ENCODE measurements around the gene THOC5.

Gene THOC5

GRCh38 chr22:29518427-29518826 lies 35.1 kb downstream of the THOC5 start:
- H3K14ac ChIP-seq (ENCODE audit: low read length in 2 of 2), result no peak overlapping the region
- H2AFZ ChIP-seq (ENCODE audit: low read depth, low read length), result no peak overlapping the region
- no peak overlapping the region for H3K23ac ChIP-seq (ENCODE audit: low read length in 2 of 2)
- peaks cover 19% of the 10 kb centered on the region for H3K79me1 ChIP-seq (replicated peaks; ENCODE audit: low read length, poor library complexity, severe bottlenecking)
- no peak overlapping the region for H3K18ac ChIP-seq (ENCODE audit: low read depth in 1 of 2, low read length in 2 of 2)
- H3K36me3 ChIP-seq (ENCODE audit: control insufficient read depth in 1 of 2, insufficient read depth in 2 of 2, low read depth in 1 of 2, low read length in 2 of 2), result peaks cover 65 to 72% of the 10 kb centered on the region in 2 experiments
- WGBS, result 98% methylated on average over 5 of the region's 5 CpGs
- H3K27me3 ChIP-seq (ENCODE audit: control insufficient read depth in 1 of 2, insufficient read depth in 1 of 2, low read length in 2 of 2), result no peaks in the 10 kb centered on the region
- no peaks in the 10 kb centered on the region for H3K4me1 ChIP-seq (ENCODE audit: control insufficient read depth, insufficient read depth, low read depth, low read length)
- no peak overlapping the region for H3K4me2 ChIP-seq (ENCODE audit: low read length, poor library complexity, severe bottlenecking)
- H3K9me3 ChIP-seq (ENCODE audit: control insufficient read depth, low read length), result no peaks in the 10 kb centered on the region
- no peak overlapping the region for H4K91ac ChIP-seq (ENCODE audit: low read length)
- DNase-seq, result no peak
- H2BK120ac ChIP-seq (ENCODE audit: low read depth, low read length), result no peak overlapping the region
- no peak overlapping the region for H2BK15ac ChIP-seq (ENCODE audit: low read depth, poor library complexity, severe bottlenecking)
- H3K4me3 ChIP-seq (ENCODE audit: insufficient read depth in 1 of 2, low read depth in 1 of 2, low read length in 2 of 2), result no peak overlapping the region
- H2AK5ac ChIP-seq (ENCODE audit: low read length, severe bottlenecking), result no peak overlapping the region
- no peak overlapping the region for H3K27ac ChIP-seq (ENCODE audit: low read length, poor library complexity, severe bottlenecking)
- no peak overlapping the region for H2BK5ac ChIP-seq (ENCODE audit: low read depth, low read length, poor library complexity, severe bottlenecking)
- no peak overlapping the region for H3K4ac ChIP-seq (ENCODE audit: low read depth in 1 of 2, low read length in 2 of 2)
- no peak overlapping the region for H4K8ac ChIP-seq (ENCODE audit: low read length)
- no peak overlapping the region for H3K9ac ChIP-seq (ENCODE audit: low read length)
- H2BK12ac ChIP-seq (ENCODE audit: low read length in 2 of 2), result no peak overlapping the region

GRCh38 chr22:29517215-29517908 lies 36.2 kb downstream of the THOC5 start:
- Histone ChIP-seq H2BK5ac (ENCODE audit: low read depth, low read length, poor library complexity, severe bottlenecking) (no peak overlapping the region), H4K8ac (ENCODE audit: low read length) (no peak overlapping the region)
- WGBS, result 97% methylated on average over 5 of the region's 5 CpGs

GRCh38 chr22:29512031-29512430 lies 41.5 kb downstream of the THOC5 start:
- Histone ChIP-seq H3K9ac (ENCODE audit: low read length) (no peak overlapping the region), H3K4ac (ENCODE audit: low read depth in 1 of 2, low read length in 2 of 2) (no peak overlapping the region), H3K27ac (ENCODE audit: low read length, poor library complexity, severe bottlenecking) (no peak overlapping the region), H2BK5ac (ENCODE audit: low read depth, low read length, poor library complexity, severe bottlenecking) (no peak overlapping the region), H3K4me1 (ENCODE audit: control insufficient read depth, insufficient read depth, low read depth, low read length) (no peaks in the 10 kb centered on the region), H3K27me3 (ENCODE audit: control insufficient read depth in 1 of 2, insufficient read depth in 1 of 2, low read length in 2 of 2) (no peaks in the 10 kb centered on the region), H3K14ac (ENCODE audit: low read length in 2 of 2) (no peak overlapping the region), H3K79me1 (replicated peaks; ENCODE audit: low read length, poor library complexity, severe bottlenecking) (peaks cover 16% of the 10 kb centered on the region), H4K91ac (ENCODE audit: low read length) (peak overlapping the region; percentile 16), H3K18ac (ENCODE audit: low read depth in 1 of 2, low read length in 2 of 2) (no peak overlapping the region), H3K4me3 (ENCODE audit: insufficient read depth in 1 of 2, low read depth in 1 of 2, low read length in 2 of 2) (no peak overlapping the region), H2BK120ac (ENCODE audit: low read depth, low read length) (no peak overlapping the region), H2AFZ (ENCODE audit: low read depth, low read length) (no peak overlapping the region), H3K23ac (ENCODE audit: low read length in 2 of 2) (no peak overlapping the region), H2AK5ac (ENCODE audit: low read length, severe bottlenecking) (no peak overlapping the region), H3K4me2 (ENCODE audit: low read length, poor library complexity, severe bottlenecking) (no peak overlapping the region), H3K36me3 (ENCODE audit: control insufficient read depth in 1 of 2, insufficient read depth in 2 of 2, low read depth in 1 of 2, low read length in 2 of 2) (peaks cover 75 to 84% of the 10 kb centered on the region in 2 experiments), H2BK15ac (ENCODE audit: low read depth, poor library complexity, severe bottlenecking) (no peak overlapping the region), H4K8ac (ENCODE audit: low read length) (no peak overlapping the region), H2BK12ac (ENCODE audit: low read length in 2 of 2) (no peak overlapping the region), H3K9me3 (ENCODE audit: control insufficient read depth, low read length) (no peaks in the 10 kb centered on the region)
- 58% methylated on average over 3 of the region's 4 CpGs for WGBS
- no peak for DNase-seq

More at GRCh38 chr22:29517215-29517908, 36.2 kb downstream of the THOC5 start:
- H3K14ac ChIP-seq (ENCODE audit: low read length in 2 of 2), result no peak overlapping the region
- H2BK12ac ChIP-seq (ENCODE audit: low read length in 2 of 2), result no peak overlapping the region
- H3K27ac ChIP-seq (ENCODE audit: low read length, poor library complexity, severe bottlenecking), result no peak overlapping the region
- no peaks in the 10 kb centered on the region for H3K9me3 ChIP-seq (ENCODE audit: control insufficient read depth, low read length)
- H2AK5ac ChIP-seq (ENCODE audit: low read length, severe bottlenecking), result no peak overlapping the region
- H3K27me3 ChIP-seq (ENCODE audit: control insufficient read depth in 1 of 2, insufficient read depth in 1 of 2, low read length in 2 of 2), result no peaks in the 10 kb centered on the region
- H3K36me3 ChIP-seq (ENCODE audit: control insufficient read depth in 1 of 2, insufficient read depth in 2 of 2, low read depth in 1 of 2, low read length in 2 of 2), result peaks cover 67 to 77% of the 10 kb centered on the region in 2 experiments
- H3K9ac ChIP-seq (ENCODE audit: low read length), result no peak overlapping the region
- no peak for DNase-seq
- H2BK15ac ChIP-seq (ENCODE audit: low read depth, poor library complexity, severe bottlenecking), result no peak overlapping the region
- H4K91ac ChIP-seq (ENCODE audit: low read length), result no peak overlapping the region
- H3K4ac ChIP-seq (ENCODE audit: low read depth in 1 of 2, low read length in 2 of 2), result no peak overlapping the region
- no peak overlapping the region for H2BK120ac ChIP-seq (ENCODE audit: low read depth, low read length)
- no peak overlapping the region for H3K18ac ChIP-seq (ENCODE audit: low read depth in 1 of 2, low read length in 2 of 2)
- H3K4me2 ChIP-seq (ENCODE audit: low read length, poor library complexity, severe bottlenecking), result no peak overlapping the region
- H3K79me1 ChIP-seq (replicated peaks; ENCODE audit: low read length, poor library complexity, severe bottlenecking), result peaks cover 17% of the 10 kb centered on the region
- no peak overlapping the region for H3K23ac ChIP-seq (ENCODE audit: low read length in 2 of 2)
- no peak overlapping the region for H3K4me3 ChIP-seq (ENCODE audit: insufficient read depth in 1 of 2, low read depth in 1 of 2, low read length in 2 of 2)
- no peak overlapping the region for H2AFZ ChIP-seq (ENCODE audit: low read depth, low read length)
- H3K4me1 ChIP-seq (ENCODE audit: control insufficient read depth, insufficient read depth, low read depth, low read length), result no peaks in the 10 kb centered on the region

- no peak overlapping the region for H3K27ac ChIP-seq (ENCODE audit: low read length, poor library complexity, severe bottlenecking)
- H3K9me3 ChIP-seq (ENCODE audit: control insufficient read depth, low read length), result no peaks in the 10 kb centered on the region
- no peak overlapping the region for H2BK15ac ChIP-seq (ENCODE audit: low read depth, poor library complexity, severe bottlenecking)
- no peaks in the 10 kb centered on the region for H3K27me3 ChIP-seq (ENCODE audit: control insufficient read depth in 1 of 2, insufficient read depth in 1 of 2, low read length in 2 of 2)
- H3K4ac ChIP-seq (ENCODE audit: low read depth in 1 of 2, low read length in 2 of 2), result no peak overlapping the region
- no peak for DNase-seq
- no peak overlapping the region for H3K4me2 ChIP-seq (ENCODE audit: low read length, poor library complexity, severe bottlenecking)
- H2BK120ac ChIP-seq (ENCODE audit: low read depth, low read length), result no peak overlapping the region
- no peak overlapping the region for H3K4me3 ChIP-seq (ENCODE audit: insufficient read depth in 1 of 2, low read depth in 1 of 2, low read length in 2 of 2)
- H3K9ac ChIP-seq (ENCODE audit: low read length), result no peak overlapping the region
- no peak overlapping the region for H4K8ac ChIP-seq (ENCODE audit: low read length)
- H3K4me1 ChIP-seq (ENCODE audit: control insufficient read depth, insufficient read depth, low read depth, low read length), result no peaks in the 10 kb centered on the region
- peaks cover 16% of the 10 kb centered on the region for H3K79me1 ChIP-seq (replicated peaks; ENCODE audit: low read length, poor library complexity, severe bottlenecking)
- no peak overlapping the region for H2BK5ac ChIP-seq (ENCODE audit: low read depth, low read length, poor library complexity, severe bottlenecking)
- H4K91ac ChIP-seq (ENCODE audit: low read length), result no peak overlapping the region
- no peak overlapping the region for H2AK5ac ChIP-seq (ENCODE audit: low read length, severe bottlenecking)
- peaks cover 75 to 84% of the 10 kb centered on the region in 2 experiments for H3K36me3 ChIP-seq (ENCODE audit: control insufficient read depth in 1 of 2, insufficient read depth in 2 of 2, low read depth in 1 of 2, low read length in 2 of 2)
- H2AFZ ChIP-seq (ENCODE audit: low read depth, low read length), result no peak overlapping the region
- 97% methylated on average over 8 of the region's 8 CpGs for WGBS
- no peak overlapping the region for H2BK12ac ChIP-seq (ENCODE audit: low read length in 2 of 2)
- peak overlapping the region in 1 of 2 experiments; percentile 23 for H3K14ac ChIP-seq (ENCODE audit: low read length in 2 of 2)
- no peak overlapping the region for H3K18ac ChIP-seq (ENCODE audit: low read depth in 1 of 2, low read length in 2 of 2)
- H3K23ac ChIP-seq (ENCODE audit: low read length in 2 of 2), result no peak overlapping the region
Measured at GRCh38 chr22:29511126-29511862, 42.3 kb downstream of the THOC5 start.
